ENCODE results near the gene ZNF74.
"Not testable (repeated sequence)": the region's sequence is repeated elsewhere in the genome, so short reads cannot be mapped to it uniquely, and the experiment has no call there.

The ZNF74 gene

GRCh38 chr22:20376281-20376680 lies 17.7 kb upstream of the ZNF74 start:
- not testable (repeated sequence) for DNase-seq (ENCODE audit: low read depth)

DNA sequence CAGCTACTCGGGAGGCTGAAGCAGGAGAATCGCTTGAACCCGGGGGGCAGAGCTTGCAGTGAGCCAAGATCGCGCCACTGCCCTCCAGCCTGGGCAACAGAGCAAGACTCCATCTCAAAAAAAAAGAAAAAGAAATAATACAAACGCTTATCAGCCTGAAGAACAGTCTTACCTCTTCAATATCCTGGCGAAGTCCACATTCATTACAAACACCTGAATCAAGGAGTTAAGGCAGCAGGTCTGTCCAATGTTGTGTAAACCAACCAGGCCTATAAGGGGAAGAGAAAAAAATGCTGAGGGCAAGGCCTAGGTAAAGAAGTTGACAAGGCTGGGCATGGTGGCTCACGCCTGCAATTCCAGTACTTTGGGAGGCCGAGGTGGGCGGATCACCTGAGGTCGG lies 17.0 kb upstream of the ZNF74 start:
- not testable (repeated sequence) for DNase-seq (ENCODE audit: low read depth)

DNA sequence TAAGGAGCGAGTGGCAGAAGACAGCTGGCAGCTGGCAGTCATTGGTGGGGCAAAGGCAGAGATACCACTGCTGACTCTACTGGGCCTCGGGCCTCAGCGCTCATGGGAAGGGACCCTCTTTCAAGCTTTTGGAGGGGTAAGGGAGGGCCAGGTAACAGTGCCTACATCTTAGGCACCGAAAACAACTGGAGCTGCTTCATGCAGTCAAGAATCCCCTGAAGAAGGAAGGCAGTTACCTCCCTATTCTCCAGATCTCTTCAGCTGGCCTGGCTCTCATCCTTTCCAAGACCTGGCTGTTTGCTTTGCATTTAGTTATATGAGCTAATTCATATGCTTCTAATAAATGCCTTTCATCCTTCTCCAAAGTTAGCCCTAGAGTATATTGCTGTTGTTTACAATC lies 15.8 kb upstream of the ZNF74 start:
- DNase-seq (ENCODE audit: low read depth), result no peak

- DNase-seq (ENCODE audit: low read depth), result not testable (repeated sequence)
Observed at GRCh38 chr22:20378684-20379083, 15.3 kb upstream of the ZNF74 start.

DNA sequence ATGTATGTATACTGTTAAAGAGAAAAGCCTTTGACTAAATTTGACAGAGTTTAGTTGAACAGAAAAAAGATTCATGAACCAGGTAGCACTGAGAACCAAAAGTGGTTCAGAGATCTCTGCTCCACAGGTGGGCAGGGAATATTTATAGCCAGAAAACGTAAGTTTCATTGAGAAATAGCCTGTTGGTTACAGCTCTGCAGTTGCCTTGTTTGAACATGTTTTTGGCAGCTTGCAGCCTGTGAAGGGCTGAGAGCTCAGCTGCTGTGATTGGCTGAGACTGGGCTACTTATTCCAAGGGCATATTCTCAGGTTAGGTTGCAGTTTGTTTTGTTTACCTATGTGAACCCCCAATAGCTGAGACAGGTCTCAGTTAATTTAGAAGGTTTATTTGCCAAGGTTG lies 13.5 kb upstream of the ZNF74 start:
- no peak for DNase-seq (ENCODE audit: low read depth)

- DNase-seq (ENCODE audit: low read depth), result no peak
Observed at GRCh38 chr22:20383538-20383937, 10.4 kb upstream of the ZNF74 start.

- no peak for DNase-seq (ENCODE audit: low read depth)
Observed at GRCh38 chr22:20384171-20384570, 9.8 kb upstream of the ZNF74 start.

DNA sequence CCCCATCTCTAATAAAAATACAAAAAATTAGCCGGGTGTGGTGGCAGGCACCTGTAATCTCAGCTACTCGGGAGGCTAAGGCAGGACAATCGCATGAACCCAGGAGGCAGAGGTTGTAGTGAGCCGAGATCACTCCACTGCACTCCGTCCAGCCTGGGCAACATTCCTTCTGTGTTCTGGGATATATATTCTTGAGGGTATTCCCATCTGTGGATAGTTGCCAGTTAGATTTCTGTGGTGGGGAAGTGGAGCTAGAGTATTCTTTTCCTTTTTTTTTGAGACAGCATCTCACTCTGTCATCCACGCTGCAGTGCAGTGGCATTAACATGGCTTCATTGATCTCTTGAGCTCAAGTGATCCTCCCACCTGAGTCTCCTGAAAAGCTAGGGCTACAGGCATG lies 9.1 kb upstream of the ZNF74 start:
- no peak for DNase-seq (ENCODE audit: low read depth)

- no peak for DNase-seq (ENCODE audit: low read depth)
Observed at GRCh38 chr22:20386336-20386735, 7.6 kb upstream of the ZNF74 start.

- no peak for DNase-seq (ENCODE audit: low read depth)
Observed at GRCh38 chr22:20386972-20387371, 7.0 kb upstream of the ZNF74 start.

DNA sequence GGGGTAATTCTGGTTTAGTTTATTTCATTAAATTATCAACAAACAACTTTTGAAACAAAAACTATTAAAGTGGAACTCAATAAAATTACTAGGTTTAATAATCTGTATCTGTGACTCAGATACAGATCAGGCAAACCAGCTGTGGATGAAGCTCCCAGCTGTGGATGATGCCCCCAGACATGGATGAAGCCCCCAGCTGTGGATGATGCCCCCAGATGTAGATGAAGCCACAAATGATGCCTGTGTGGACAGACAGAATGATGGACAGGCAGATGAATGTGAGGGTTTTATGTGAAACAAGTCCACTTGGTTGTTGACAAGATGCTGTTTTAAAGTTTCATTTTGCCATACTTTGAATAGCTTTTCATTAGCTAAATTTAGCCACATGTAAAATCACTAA lies 5.8 kb upstream of the ZNF74 start:
- no peak for DNase-seq (ENCODE audit: low read depth)

- no peak for DNase-seq (ENCODE audit: low read depth)
Observed at GRCh38 chr22:20389288-20389687, 4.7 kb upstream of the ZNF74 start.

- DNase-seq (ENCODE audit: low read depth), result no peak
Observed at GRCh38 chr22:20390394-20390907, 3.5 kb upstream of the ZNF74 start.

- DNase-seq (ENCODE audit: low read depth), result no peak
Observed at GRCh38 chr22:20391222-20391621, 2.7 kb upstream of the ZNF74 start.

- not testable (repeated sequence) for DNase-seq (ENCODE audit: low read depth)
Observed at GRCh38 chr22:20392365-20392881, 1.5 kb upstream of the ZNF74 start.

GRCh38 chr22:20392983-20393704 lies 807 bp upstream of the ZNF74 start:
- DNase-seq (ENCODE audit: low read depth), result no peak

- no peak for DNase-seq (ENCODE audit: low read depth)
Observed at GRCh38 chr22:20395181-20395906, 1.4 kb downstream of the ZNF74 start.

- DNase-seq (ENCODE audit: low read depth), result no peak
Observed at GRCh38 chr22:20395907-20396287, 1.9 kb downstream of the ZNF74 start.

DNA sequence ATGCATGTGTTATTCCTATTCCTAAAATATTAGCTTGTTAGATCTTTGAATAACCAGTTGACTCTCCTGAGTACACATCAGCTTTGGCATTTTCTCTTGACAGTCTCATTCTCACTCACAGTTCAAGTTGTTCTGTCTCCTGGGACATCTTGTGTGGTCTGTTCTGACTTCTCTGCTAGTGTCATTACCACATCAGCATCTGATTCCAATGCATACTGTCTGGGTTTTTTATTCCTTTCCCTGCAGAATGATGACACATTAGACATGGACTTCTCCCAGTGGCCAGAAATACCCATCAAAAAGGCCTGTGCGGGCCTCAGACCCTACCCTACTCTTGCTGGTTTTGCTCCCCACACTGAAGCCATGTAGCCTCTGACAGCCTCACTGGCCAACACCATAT lies 2.7 kb downstream of the ZNF74 start:
- no peak for DNase-seq (ENCODE audit: low read depth)

GRCh38 chr22:20397498-20397897 lies 3.5 kb downstream of the ZNF74 start:
- DNase-seq (ENCODE audit: low read depth), result no peak

DNA sequence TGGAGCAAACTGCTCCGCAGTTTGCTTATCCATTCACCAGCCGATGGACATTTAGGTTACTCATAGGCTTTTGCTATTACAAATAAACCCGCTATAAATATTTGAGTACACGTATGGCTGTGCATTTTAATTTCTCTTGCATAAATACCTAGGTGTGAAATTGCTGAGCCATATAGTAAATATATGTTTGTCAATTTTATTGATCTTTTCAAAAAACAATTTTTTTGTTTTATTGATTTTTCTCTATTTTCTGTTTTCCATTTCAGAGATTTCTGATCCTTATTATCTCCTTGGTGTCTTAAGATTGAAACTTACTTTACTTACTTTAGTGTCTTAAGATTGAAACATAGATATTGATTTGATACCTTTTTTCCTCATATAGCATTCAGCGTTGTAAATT lies 4.5 kb downstream of the ZNF74 start:
- no peak for DNase-seq (ENCODE audit: low read depth)

GRCh38 chr22:20399866-20400605 lies 6.1 kb downstream of the ZNF74 start:
- DNase-seq (ENCODE audit: low read depth), result no peak
